ENCODE results near the gene MCEMP1. TPM values are rescaled to one million over a fixed set of nuclear protein-coding genes. Genes with fewer than 3 reads are reported as not detected.

The MCEMP1 gene
- total RNA-seq, 2 experiments from 2014 or later: not detected

- Mint-ChIP-seq H3K27ac (no peak overlapping the region), H3K4me3 (no peak overlapping the region), H3K27me3 (peaks cover 2% of the 10 kb centered on the region), H3K9me3 (no peaks in the 10 kb centered on the region), H3K4me1 (peaks cover 9% of the 10 kb centered on the region), H3K36me3 (ENCODE audit: low read depth) (peaks cover 17% of the 10 kb centered on the region)
- ChIA-PET POLR2A (no interaction called here), CTCF (no interaction called here)
- DNase-seq: no peak
Measured at GRCh38 chr19:7647156-7647555, 29.7 kb upstream of the MCEMP1 start.

GRCh38 chr19:7648265-7649014 is 28.4 kb upstream of the MCEMP1 start:
- ChIA-PET CTCF (interaction anchor here (0.5 to 5.5 kb wide), 4 partner anchors 11 to 32 kb away, joined by 3 to 20 read pairs (median 4); partner anchors contain the start of genes PET100, TRAPPC5 and XAB2), POLR2A (no interaction called here)
- no peak overlapping the region for H3K4me3 Mint-ChIP-seq
- peaks cover 2% of the 10 kb centered on the region for H3K27me3 Mint-ChIP-seq
- H3K4me1 Mint-ChIP-seq: peaks cover 16% of the 10 kb centered on the region
- no peak overlapping the region for H3K27ac Mint-ChIP-seq
- H3K9me3 Mint-ChIP-seq: no peaks in the 10 kb centered on the region
- no peak for DNase-seq
- peaks cover 9% of the 10 kb centered on the region for H3K36me3 Mint-ChIP-seq (ENCODE audit: low read depth)

- ChIA-PET POLR2A (no interaction called here), CTCF (interaction anchor here (0.6 to 5.5 kb wide), 5 partner anchors 17 to 385 kb away, joined by 3 to 20 read pairs (median 5); partner anchors contain the start of genes PCP2 and TRAPPC5)
- no peak for DNase-seq
- Mint-ChIP-seq H3K27ac (no peak overlapping the region), H3K27me3 (peaks cover 2% of the 10 kb centered on the region), H3K4me3 (no peak overlapping the region), H3K36me3 (ENCODE audit: low read depth) (peaks cover 4% of the 10 kb centered on the region), H3K4me1 (peaks cover 16% of the 10 kb centered on the region), H3K9me3 (no peaks in the 10 kb centered on the region)
Measured at GRCh38 chr19:7650148-7650547, 26.7 kb upstream of the MCEMP1 start.

- no peaks in the 10 kb centered on the region for H3K9me3 Mint-ChIP-seq
- H3K4me1 Mint-ChIP-seq: peaks cover 16% of the 10 kb centered on the region
- DNase-seq: peak; percentile 86
- H3K27ac Mint-ChIP-seq: peak overlapping the region; percentile 76
- peaks cover 2% of the 10 kb centered on the region for H3K27me3 Mint-ChIP-seq
- no peaks in the 10 kb centered on the region for H3K36me3 Mint-ChIP-seq (ENCODE audit: low read depth)
- peak overlapping the region; percentile 47 for H3K4me3 Mint-ChIP-seq
- ChIA-PET POLR2A (interaction anchor here (0.6 kb wide), 1 partner anchor 288 kb away, joined by 3 read pairs; no protein-coding TSS in a partner anchor), CTCF (interaction anchor here (0.6 to 5.5 kb wide), 8 partner anchors 10 to 161 kb away, joined by 3 to 20 read pairs (median 4); partner anchors contain the start of gene TRAPPC5)
Measured at GRCh38 chr19:7652061-7652641, 24.7 kb upstream of the MCEMP1 start.

- Mint-ChIP-seq H3K4me1 (peaks cover 35% of the 10 kb centered on the region), H3K4me3 (no peak overlapping the region), H3K36me3 (ENCODE audit: low read depth) (no peaks in the 10 kb centered on the region), H3K27me3 (peaks cover 2% of the 10 kb centered on the region), H3K27ac (no peak overlapping the region), H3K9me3 (no peaks in the 10 kb centered on the region)
- POLR2A ChIA-PET: no interaction called here
- no peak for DNase-seq
- CTCF ChIA-PET: interaction anchor here (0.9 to 2.8 kb wide), 3 partner anchors 10 to 26 kb away, joined by 3 to 12 read pairs (median 6); partner anchors contain the start of gene TRAPPC5
Measured at GRCh38 chr19:7654401-7654800, 22.5 kb upstream of the MCEMP1 start.

- Mint-ChIP-seq H3K27ac (no peak overlapping the region), H3K4me3 (no peak overlapping the region), H3K9me3 (no peaks in the 10 kb centered on the region), H3K4me1 (peaks cover 35% of the 10 kb centered on the region), H3K36me3 (ENCODE audit: low read depth) (no peaks in the 10 kb centered on the region), H3K27me3 (peaks cover 2% of the 10 kb centered on the region)
- CTCF ChIA-PET: interaction anchor here (0.9 to 2.8 kb wide), 2 partner anchors 17 to 25 kb away, joined by 3 to 12 read pairs; partner anchors contain the start of gene TRAPPC5
- DNase-seq: no peak
- POLR2A ChIA-PET: no interaction called here
Measured at GRCh38 chr19:7655581-7655980, 21.3 kb upstream of the MCEMP1 start.

- no peaks in the 10 kb centered on the region for H3K27me3 Mint-ChIP-seq
- no peak overlapping the region for H3K4me3 Mint-ChIP-seq
- H3K27ac Mint-ChIP-seq: peak overlapping the region; percentile 9
- peaks cover 31% of the 10 kb centered on the region for H3K4me1 Mint-ChIP-seq
- CTCF ChIA-PET: interaction anchor here (0.6 to 1.7 kb wide), 5 partner anchors 15 to 536 kb away, joined by 3 to 5 read pairs (median 3); partner anchors contain the start of genes PCP2 and TRAPPC5
- H3K9me3 Mint-ChIP-seq: no peaks in the 10 kb centered on the region
- POLR2A ChIA-PET: no interaction called here
- no peak for DNase-seq
- no peaks in the 10 kb centered on the region for H3K36me3 Mint-ChIP-seq (ENCODE audit: low read depth)
Measured at GRCh38 chr19:7657131-7657751, 19.6 kb upstream of the MCEMP1 start.

- peaks cover 23% of the 10 kb centered on the region for H3K4me1 Mint-ChIP-seq
- H3K4me3 Mint-ChIP-seq: peak overlapping the region; percentile 71
- H3K27me3 Mint-ChIP-seq: no peaks in the 10 kb centered on the region
- POLR2A ChIA-PET: no interaction called here
- peak overlapping the region; percentile 87 for H3K27ac Mint-ChIP-seq
- H3K36me3 Mint-ChIP-seq (ENCODE audit: low read depth): no peaks in the 10 kb centered on the region
- CTCF ChIA-PET: interaction anchor here (1.6 to 1.7 kb wide), 2 partner anchors 22 to 90 kb away, joined by 3 to 5 read pairs; partner anchors contain the start of gene TRAPPC5
- peak; percentile 74 for DNase-seq
- no peaks in the 10 kb centered on the region for H3K9me3 Mint-ChIP-seq
Measured at GRCh38 chr19:7658219-7658686, 18.6 kb upstream of the MCEMP1 start.

- Mint-ChIP-seq H3K4me3 (no peak overlapping the region), H3K36me3 (ENCODE audit: low read depth) (no peaks in the 10 kb centered on the region), H3K27ac (no peak overlapping the region)
Measured at GRCh38 chr19:7661744-7662538, 14.9 kb upstream of the MCEMP1 start.

GRCh38 chr19:7662657-7663056 is 14.2 kb upstream of the MCEMP1 start:
- H3K4me1 Mint-ChIP-seq: peaks cover 14% of the 10 kb centered on the region
- H3K36me3 Mint-ChIP-seq (ENCODE audit: low read depth): no peaks in the 10 kb centered on the region
- peaks cover 4% of the 10 kb centered on the region for H3K27me3 Mint-ChIP-seq
- no peak overlapping the region for H3K27ac Mint-ChIP-seq
- ChIA-PET CTCF (interaction anchor here (0.6 to 2.9 kb wide), 2 partner anchors 18 kb away, joined by 3 to 13 read pairs; partner anchors contain the start of gene TRAPPC5), POLR2A (no interaction called here)
- H3K9me3 Mint-ChIP-seq: no peaks in the 10 kb centered on the region
- no peak overlapping the region for H3K4me3 Mint-ChIP-seq
- DNase-seq: no peak

More at GRCh38 chr19:7661744-7662538, 14.9 kb upstream of the MCEMP1 start:
- Mint-ChIP-seq H3K4me1 (peaks cover 21% of the 10 kb centered on the region), H3K9me3 (no peaks in the 10 kb centered on the region), H3K27me3 (peaks cover 3% of the 10 kb centered on the region)
- no peak for DNase-seq
- POLR2A ChIA-PET: no interaction called here
- CTCF ChIA-PET: interaction anchor here (0.5 to 2.9 kb wide), 3 partner anchors 19 to 167 kb away, joined by 3 to 13 read pairs (median 3); partner anchors contain the start of genes STXBP2 and TRAPPC5

GRCh38 chr19:7663706-7664105 is 13.2 kb upstream of the MCEMP1 start:
- POLR2A ChIA-PET: no interaction called here

GRCh38 chr19:7665076-7665475 is 11.8 kb upstream of the MCEMP1 start:
- no peaks in the 10 kb centered on the region for H3K36me3 Mint-ChIP-seq (ENCODE audit: low read depth)
- POLR2A ChIA-PET: no interaction called here
- H3K9me3 Mint-ChIP-seq: no peaks in the 10 kb centered on the region

More at GRCh38 chr19:7663706-7664105, 13.2 kb upstream of the MCEMP1 start:
- peaks cover 7% of the 10 kb centered on the region for H3K27me3 Mint-ChIP-seq
- H3K4me3 Mint-ChIP-seq: no peak overlapping the region
- no peaks in the 10 kb centered on the region for H3K36me3 Mint-ChIP-seq (ENCODE audit: low read depth)
- no peaks in the 10 kb centered on the region for H3K9me3 Mint-ChIP-seq
- H3K4me1 Mint-ChIP-seq: peaks cover 4% of the 10 kb centered on the region
- no peak overlapping the region for H3K27ac Mint-ChIP-seq
- CTCF ChIA-PET: interaction anchor here (0.8 to 2.0 kb wide), 3 partner anchors 11 to 26 kb away, joined by 3 to 6 read pairs (median 4); partner anchors contain the start of gene TRAPPC5
- no peak for DNase-seq

More at GRCh38 chr19:7665076-7665475, 11.8 kb upstream of the MCEMP1 start:
- no peak overlapping the region for H3K27ac Mint-ChIP-seq
- peaks cover 13% of the 10 kb centered on the region for H3K27me3 Mint-ChIP-seq
- H3K4me1 Mint-ChIP-seq: peaks cover 6% of the 10 kb centered on the region
- CTCF ChIA-PET: interaction anchor here (2.0 kb wide), 1 partner anchor 16 kb away, joined by 6 read pairs; the partner anchor contains the start of gene TRAPPC5
- H3K4me3 Mint-ChIP-seq: no peak overlapping the region
- DNase-seq: no peak

Data from activated CD4-positive, alpha-beta T cell treated with anti-CD3 and anti-CD28 coated beads, Interleukin-2, amount 10 ng/mL, durations not matched to agents 7 days and 5 days (primary cell).